Hematopoietic multipotent progenitor cell (in vitro differentiated cells): Measurements from ENCODE around the gene PARP15. TPM values are rescaled to one million over a fixed set of nuclear protein-coding genes. Genes with fewer than 3 reads are reported as not detected.

Experiments
- DNase-seq, 3 donors: peaks; one replicate each; pipeline ENCODE4 v3.0.0-alpha.2; 2011 to 2015; ENCODE audit warnings: low read depth in 2 of 3, low spot score in 2 of 3
- total RNA-seq: library from RNA; depleted of rRNA; stranded (reverse); fragments of >200 nt; gene quantifications from one replicate; pipeline ENCODE4 v1.2.3, GENCODE V29; 2012

Gene PARP15
- total RNA-seq, 1 donor: 7.0 TPM

- DNase-seq: no peak
These were observed 84.2 kb downstream of the PARP15 start for GRCh38 chr3:122661633-122662032.

DNA sequence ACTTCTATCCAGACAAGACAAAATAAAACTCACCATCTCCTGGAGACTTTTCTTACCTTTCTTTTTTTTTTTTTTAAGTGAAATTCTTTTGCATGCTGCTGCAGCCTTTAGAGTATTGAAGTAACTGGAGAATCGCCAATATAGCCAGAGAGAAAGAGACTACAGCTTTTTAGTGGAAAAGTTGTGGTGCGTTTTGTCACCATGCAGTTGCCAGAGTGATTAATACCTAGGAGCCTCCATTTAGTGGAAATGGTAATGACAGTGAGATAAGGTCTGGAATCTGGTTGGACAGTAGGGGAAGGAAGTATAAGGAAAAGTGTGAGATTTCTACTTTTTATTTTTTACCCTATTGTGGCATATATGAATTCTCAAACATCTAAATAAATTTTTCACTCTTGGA, 85.1 kb downstream of the PARP15 start:
- DNase-seq: no peak

GRCh38 chr3:122665226-122665786, 87.9 kb downstream of the PARP15 start:
- no peak for DNase-seq

DNA sequence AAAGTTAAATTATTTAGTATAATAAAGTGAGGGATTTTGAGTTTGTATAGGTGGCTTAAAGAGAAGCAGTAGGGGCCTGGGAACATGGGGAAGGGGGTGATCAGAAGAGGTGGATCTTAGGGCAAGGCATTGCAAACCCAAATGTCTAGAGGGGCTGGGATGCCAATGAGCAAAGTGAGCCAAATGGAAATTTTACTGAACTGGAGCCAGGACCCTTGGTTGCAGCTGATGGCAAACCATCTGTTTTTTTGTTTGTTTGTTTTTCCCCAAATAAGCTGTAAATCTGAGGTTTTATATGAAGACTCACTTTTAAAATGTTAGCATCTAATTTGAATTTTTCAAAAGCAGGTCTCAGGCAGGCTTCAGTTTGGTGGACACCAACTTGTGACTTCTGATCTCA, 88.4 kb downstream of the PARP15 start:
- DNase-seq: no peak

- no peak for DNase-seq
These were observed 91.7 kb downstream of the PARP15 start for GRCh38 chr3:122668930-122669730.

- DNase-seq: no peak
These were observed 94.1 kb downstream of the PARP15 start for GRCh38 chr3:122671553-122671952.

DNA sequence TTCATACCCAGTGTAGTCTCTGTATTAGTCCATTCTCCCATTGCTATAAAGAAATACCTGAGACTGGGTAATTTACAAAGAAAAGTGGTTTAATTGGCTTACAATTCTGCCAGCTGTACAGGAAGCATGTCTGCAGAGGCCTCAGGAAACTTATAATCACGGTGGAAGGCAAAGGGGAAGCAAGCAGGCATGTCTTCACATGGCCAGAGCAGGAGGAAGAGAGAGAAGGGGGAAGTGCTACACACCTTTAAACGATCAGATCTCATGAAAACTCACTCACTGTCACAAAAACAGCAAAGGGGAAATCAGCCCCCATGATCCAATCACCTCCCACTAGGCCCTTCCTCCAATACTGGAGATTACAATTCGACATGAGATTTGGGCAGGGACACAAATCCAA, 96.9 kb downstream of the PARP15 start:
- DNase-seq: no peak

DNA sequence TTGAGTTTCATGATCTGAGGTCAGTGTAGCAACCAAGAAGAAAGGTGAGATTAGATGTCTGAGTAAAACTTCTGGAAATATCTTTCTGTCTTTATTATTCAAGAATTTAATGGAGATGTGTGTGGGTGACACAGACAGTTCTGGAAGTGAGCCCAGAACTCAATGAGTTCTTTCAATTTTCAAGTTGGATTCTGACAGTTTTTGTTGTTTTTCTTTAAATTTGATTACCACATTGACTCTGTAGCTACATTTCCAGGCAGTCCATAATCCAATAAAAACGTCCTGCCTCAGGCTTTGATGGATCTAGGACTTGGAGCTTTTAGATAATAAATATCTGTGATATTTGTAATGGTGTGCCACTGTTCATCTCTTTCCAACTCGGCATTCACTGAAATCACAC, 99.3 kb downstream of the PARP15 start:
- no peak for DNase-seq

GRCh38 chr3:122677216-122677615, 99.8 kb downstream of the PARP15 start:
- DNase-seq: no peak

GRCh38 chr3:122678506-122678905, 101.1 kb downstream of the PARP15 start:
- peak in 1 of 3 donors; percentile 3 for DNase-seq

DNA sequence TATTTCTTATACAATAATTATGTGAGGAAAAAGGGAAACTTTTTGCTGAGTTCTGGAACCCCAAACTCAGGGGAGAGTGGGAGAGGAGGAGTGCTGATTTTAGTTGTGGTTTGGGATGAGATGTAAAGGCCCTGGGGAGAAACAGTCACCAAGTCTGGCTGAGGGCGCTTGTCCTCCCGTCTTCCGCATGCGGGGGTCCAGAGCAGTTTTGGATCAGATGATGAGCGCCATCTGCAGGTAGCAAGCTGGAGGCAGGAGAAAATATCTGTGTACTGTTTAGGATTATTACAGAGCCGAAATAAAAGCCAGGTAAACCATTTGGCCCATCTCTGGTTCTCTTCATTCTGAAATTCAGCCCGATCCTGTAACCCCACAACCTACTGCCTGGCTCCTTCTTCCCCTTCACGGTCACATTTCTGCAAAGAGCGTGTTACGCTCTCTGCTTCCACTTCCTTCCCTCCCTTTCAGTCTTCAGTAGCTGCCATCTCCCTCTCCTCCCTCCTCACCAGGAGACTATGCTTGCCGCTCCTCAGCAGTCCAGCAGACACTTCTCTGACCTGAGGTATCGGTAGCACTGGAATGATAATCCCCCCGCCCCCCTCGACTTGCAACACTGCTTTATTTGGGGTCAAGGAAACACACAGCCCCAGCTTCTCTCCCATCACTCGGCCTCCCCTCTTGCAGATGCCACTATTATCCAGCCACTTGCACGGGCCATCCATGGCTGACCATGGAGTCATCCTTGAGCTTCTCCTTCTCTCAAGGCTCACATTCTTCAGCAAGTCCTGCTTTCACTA, 101.8 kb downstream of the PARP15 start:
- DNase-seq: peak; percentile 66 to 88 (median 84)

- DNase-seq: peak in 2 of 3 donors; percentile 6 to 32
These were observed 102.5 kb downstream of the PARP15 start for GRCh38 chr3:122679882-122680474.

- peak; percentile 56 to 83 (median 81) for DNase-seq
These were observed 103.2 kb downstream of the PARP15 start, which contains the start of gene PARP14 for GRCh38 chr3:122680475-122681283. TSS of gene PARP14 (plus strand) at chr3:122680839. CDS start at chr3:122680884, 45 bp downstream.

DNA sequence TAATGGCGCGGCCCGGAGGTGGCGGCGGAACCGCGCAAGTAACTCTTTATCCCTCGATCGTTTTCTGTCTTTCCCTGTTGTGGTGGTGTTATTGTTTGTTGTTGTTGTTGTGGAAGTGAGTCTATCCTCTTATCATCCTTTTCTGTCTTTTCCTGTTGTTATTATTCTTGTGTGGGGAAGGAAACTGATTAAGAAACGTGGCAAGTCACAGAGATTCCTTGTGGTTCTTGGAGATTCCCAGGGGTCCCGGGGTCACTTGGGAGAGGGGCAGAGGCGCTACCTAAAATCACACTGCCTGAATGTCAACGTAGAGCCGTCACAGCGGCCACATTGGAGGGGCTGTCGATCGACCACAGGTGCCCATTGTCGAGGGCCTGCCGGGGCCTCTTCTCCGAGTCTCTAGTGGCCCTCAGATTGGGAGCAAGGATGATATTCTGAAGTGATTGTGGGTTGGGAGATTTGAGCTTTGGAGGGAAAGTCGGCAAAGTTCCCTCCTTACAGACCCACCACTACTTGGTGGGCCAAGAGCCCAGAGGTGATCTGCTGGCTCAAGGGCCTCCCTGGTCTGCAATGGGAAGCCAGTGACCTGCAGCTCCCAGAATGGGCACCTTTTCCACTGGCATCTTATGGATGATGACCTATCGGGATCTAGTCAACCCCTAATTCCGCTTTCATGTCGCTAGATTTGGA, 104.0 kb downstream of the PARP15 start:
- DNase-seq: peak in 2 of 3 donors; percentile 5 to 7

- DNase-seq: no peak
These were observed 104.5 kb downstream of the PARP15 start for GRCh38 chr3:122681974-122682409.

- DNase-seq: peak in 1 of 3 donors; percentile 9
These were observed 105.4 kb downstream of the PARP15 start for GRCh38 chr3:122682778-122683411.

DNA sequence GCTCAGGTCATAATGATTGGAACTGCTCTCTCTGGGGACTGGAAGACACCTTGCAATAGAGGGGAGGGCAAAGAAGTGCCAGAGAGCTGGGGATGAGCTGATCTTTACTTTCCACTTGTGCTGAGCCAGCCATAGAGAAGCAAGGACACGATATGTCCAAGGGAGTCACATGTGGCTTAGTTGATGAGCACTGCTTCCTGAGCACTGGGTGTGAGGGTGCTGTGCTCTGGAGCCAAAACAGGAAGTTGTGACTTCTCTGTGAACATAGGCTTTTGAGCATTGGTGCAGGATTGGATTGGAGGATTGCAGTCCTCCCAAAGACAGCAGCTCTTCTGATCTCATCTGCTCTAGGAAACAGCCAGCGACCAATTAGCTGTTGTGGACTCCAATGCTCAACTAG, 109.8 kb downstream of the PARP15 start:
- DNase-seq: no peak
